Measurements from ENCODE around the gene C2CD2.

C2CD2 gene

DNA sequence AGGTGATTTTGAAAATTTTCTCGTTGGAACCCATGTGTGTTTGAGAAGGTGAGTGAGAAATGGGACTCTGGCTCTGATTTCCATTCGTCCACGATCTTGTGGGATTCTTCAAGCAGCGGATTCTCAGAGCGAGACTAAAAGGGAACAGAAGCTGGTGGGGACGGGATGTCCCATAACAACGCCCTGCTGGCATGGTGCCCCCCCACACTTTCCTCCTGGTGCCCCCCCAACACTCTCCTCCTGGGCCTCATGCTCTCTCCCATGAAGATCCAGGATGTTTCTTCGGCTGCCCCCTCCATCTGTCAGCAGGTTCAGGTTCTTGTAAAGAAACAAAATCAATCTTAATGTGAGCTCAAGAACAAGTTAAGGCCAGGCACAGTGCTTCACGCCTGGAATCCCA is 103.7 kb downstream of the C2CD2 start:
- H4K8ac ChIP-seq (ENCODE audit: low read depth, low read length): no peak overlapping the region
- no peak overlapping the region for H2AK5ac ChIP-seq (ENCODE audit: low read length)
- no peaks in the 10 kb centered on the region for H3K27me3 ChIP-seq (ENCODE audit: insufficient read depth, low read length)
- H3K36me3 ChIP-seq (ENCODE audit: control insufficient read depth in 1 of 2, insufficient read depth in 2 of 2, low read length in 2 of 2): peaks cover 20 to 22% of the 10 kb centered on the region in 2 experiments
- H2BK5ac ChIP-seq (ENCODE audit: low read depth, low read length, poor library complexity): no peak overlapping the region
- peaks cover 0 to 3% of the 10 kb centered on the region in 2 experiments for H3K4me1 ChIP-seq (ENCODE audit: control insufficient read depth in 1 of 2, insufficient read depth in 2 of 2, low read length in 2 of 2)
- H3K79me1 ChIP-seq (ENCODE audit: low read length): no peaks in the 10 kb centered on the region
- no peak overlapping the region for H3K23ac ChIP-seq (ENCODE audit: low read length)
- H3K18ac ChIP-seq (ENCODE audit: low read length): no peak overlapping the region
- H4K12ac ChIP-seq (ENCODE audit: low read depth, low read length): no peak overlapping the region
- H3K14ac ChIP-seq (ENCODE audit: low read length): no peak overlapping the region
- no peak overlapping the region for H3K27ac ChIP-seq (ENCODE audit: low read depth, low read length)
- no peak overlapping the region for H3K9ac ChIP-seq (ENCODE audit: low read length)
- no peak overlapping the region for H3K4me3 ChIP-seq (ENCODE audit: low read depth, low read length)
- no peak overlapping the region for H2AFZ ChIP-seq (ENCODE audit: insufficient read depth, low read length, poor library complexity)
- H2BK12ac ChIP-seq (ENCODE audit: low read length): no peak overlapping the region
- H2BK120ac ChIP-seq (ENCODE audit: insufficient read depth, low read length, poor library complexity): no peak overlapping the region
- H3K9me3 ChIP-seq (ENCODE audit: insufficient read depth, low read depth, low read length): no peaks in the 10 kb centered on the region
- no peak overlapping the region for H3K4ac ChIP-seq (ENCODE audit: low read depth, low read length)
- no peaks in the 10 kb centered on the region for H3K79me2 ChIP-seq (ENCODE audit: control insufficient read depth, insufficient read depth, low read length, poor library complexity)
- H3K4me2 ChIP-seq (ENCODE audit: low read length): no peak overlapping the region
- no peak overlapping the region for H4K91ac ChIP-seq (ENCODE audit: low read depth, low read length)
- DNase-seq: no peak
- WGBS (ENCODE audit: extremely low coverage, insufficient coverage, insufficient read length): no CpG with 5 or more reads among the region's 9 CpGs

DNA sequence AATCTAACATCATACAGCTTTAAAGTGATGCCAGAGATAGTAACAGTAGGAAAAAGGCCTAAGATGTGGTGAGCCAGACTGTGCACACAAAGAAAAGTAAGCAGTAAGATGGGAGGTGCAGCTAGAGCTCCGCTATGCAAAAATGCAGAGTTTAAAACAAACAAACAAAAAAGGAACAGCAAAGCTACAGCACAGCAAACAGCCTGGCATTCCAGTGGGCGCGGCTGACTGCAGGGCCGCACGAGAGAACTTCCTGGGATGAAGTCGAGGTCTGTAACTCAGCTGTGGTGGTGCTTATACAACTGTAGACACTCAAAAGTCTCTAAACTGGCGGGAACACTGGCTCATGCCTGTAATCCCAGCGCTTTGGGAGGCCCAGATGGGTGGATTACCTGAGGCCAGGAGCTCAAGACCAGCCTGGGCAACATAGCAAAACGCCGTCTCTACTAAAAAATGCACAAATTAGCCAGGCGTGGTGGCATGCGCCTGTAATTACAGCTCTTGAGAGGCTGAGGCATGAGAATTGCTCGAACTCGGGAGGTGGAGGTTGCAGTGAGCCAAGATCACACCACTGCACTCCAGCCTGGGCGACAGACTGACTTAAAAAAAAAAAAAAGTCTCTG is 104.7 kb downstream of the C2CD2 start:
- no peak overlapping the region for H2AK5ac ChIP-seq (ENCODE audit: low read length)
- H4K91ac ChIP-seq (ENCODE audit: low read depth, low read length): no peak overlapping the region
- no peak overlapping the region for H4K12ac ChIP-seq (ENCODE audit: low read depth, low read length)
- H2AFZ ChIP-seq (ENCODE audit: insufficient read depth, low read length, poor library complexity): no peak overlapping the region
- H3K27ac ChIP-seq (ENCODE audit: low read depth, low read length): no peak overlapping the region
- no peak overlapping the region for H3K14ac ChIP-seq (ENCODE audit: low read length)
- no CpG with 5 or more reads among the region's 15 CpGs for WGBS (ENCODE audit: extremely low coverage, insufficient coverage, insufficient read length)
- H2BK120ac ChIP-seq (ENCODE audit: insufficient read depth, low read length, poor library complexity): no peak overlapping the region
- no peaks in the 10 kb centered on the region for H3K79me2 ChIP-seq (ENCODE audit: control insufficient read depth, insufficient read depth, low read length, poor library complexity)
- H3K4me3 ChIP-seq (ENCODE audit: low read depth, low read length): no peak overlapping the region
- H3K27me3 ChIP-seq (ENCODE audit: insufficient read depth, low read length): no peaks in the 10 kb centered on the region
- H3K36me3 ChIP-seq (ENCODE audit: control insufficient read depth in 1 of 2, insufficient read depth in 2 of 2, low read length in 2 of 2): peaks cover 9 to 13% of the 10 kb centered on the region in 2 experiments
- H3K4me1 ChIP-seq (ENCODE audit: control insufficient read depth in 1 of 2, insufficient read depth in 2 of 2, low read length in 2 of 2): peaks cover 0 to 3% of the 10 kb centered on the region in 2 experiments
- no peak overlapping the region for H3K9ac ChIP-seq (ENCODE audit: low read length)
- no peak overlapping the region for H4K8ac ChIP-seq (ENCODE audit: low read depth, low read length)
- H3K23ac ChIP-seq (ENCODE audit: low read length): no peak overlapping the region
- peak; percentile 70 to 71 for DNase-seq
- H3K79me1 ChIP-seq (ENCODE audit: low read length): no peaks in the 10 kb centered on the region
- H3K9me3 ChIP-seq (ENCODE audit: insufficient read depth, low read depth, low read length): no peaks in the 10 kb centered on the region
- H3K4me2 ChIP-seq (ENCODE audit: low read length): no peak overlapping the region
- no peak overlapping the region for H3K4ac ChIP-seq (ENCODE audit: low read depth, low read length)
- H3K18ac ChIP-seq (ENCODE audit: low read length): no peak overlapping the region
- no peak overlapping the region for H2BK12ac ChIP-seq (ENCODE audit: low read length)
- no peak overlapping the region for H2BK5ac ChIP-seq (ENCODE audit: low read depth, low read length, poor library complexity)

DNA sequence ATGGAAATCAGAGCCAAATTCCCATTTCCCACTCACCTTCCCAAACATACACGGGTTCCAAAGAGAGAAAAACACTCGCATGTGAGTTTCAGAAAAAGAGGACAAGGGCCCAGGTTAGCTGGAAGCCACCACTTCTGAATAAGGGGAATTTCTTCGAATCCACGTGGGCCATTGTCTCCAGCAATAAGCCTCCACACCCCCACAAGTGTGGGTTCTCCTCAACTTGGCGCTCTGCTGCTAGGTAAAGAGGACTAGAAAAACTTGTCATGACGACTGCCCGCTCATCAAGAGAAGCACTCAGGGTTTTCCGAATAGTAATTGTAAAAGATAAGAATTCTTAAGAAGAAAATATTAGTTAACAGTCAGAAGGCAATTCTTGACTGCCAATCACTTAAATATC is 105.3 kb downstream of the C2CD2 start:
- no peak overlapping the region for H3K18ac ChIP-seq (ENCODE audit: low read length)
- H3K79me2 ChIP-seq (ENCODE audit: control insufficient read depth, insufficient read depth, low read length, poor library complexity): no peaks in the 10 kb centered on the region
- no peak overlapping the region for H3K23ac ChIP-seq (ENCODE audit: low read length)
- H3K36me3 ChIP-seq (ENCODE audit: control insufficient read depth in 1 of 2, insufficient read depth in 2 of 2, low read length in 2 of 2): peaks cover 4 to 10% of the 10 kb centered on the region in 2 experiments
- H4K91ac ChIP-seq (ENCODE audit: low read depth, low read length): no peak overlapping the region
- no CpG with 5 or more reads among the region's 8 CpGs for WGBS (ENCODE audit: extremely low coverage, insufficient coverage, insufficient read length)
- no peak overlapping the region for H3K4ac ChIP-seq (ENCODE audit: low read depth, low read length)
- no peak overlapping the region for H3K9ac ChIP-seq (ENCODE audit: low read length)
- H2BK120ac ChIP-seq (ENCODE audit: insufficient read depth, low read length, poor library complexity): no peak overlapping the region
- no peak overlapping the region for H2BK12ac ChIP-seq (ENCODE audit: low read length)
- peaks cover 0 to 3% of the 10 kb centered on the region in 2 experiments for H3K4me1 ChIP-seq (ENCODE audit: control insufficient read depth in 1 of 2, insufficient read depth in 2 of 2, low read length in 2 of 2)
- H3K14ac ChIP-seq (ENCODE audit: low read length): no peak overlapping the region
- H4K12ac ChIP-seq (ENCODE audit: low read depth, low read length): no peak overlapping the region
- H2BK5ac ChIP-seq (ENCODE audit: low read depth, low read length, poor library complexity): no peak overlapping the region
- no peak for DNase-seq
- no peaks in the 10 kb centered on the region for H3K9me3 ChIP-seq (ENCODE audit: insufficient read depth, low read depth, low read length)
- H3K27me3 ChIP-seq (ENCODE audit: insufficient read depth, low read length): no peaks in the 10 kb centered on the region
- no peak overlapping the region for H3K4me3 ChIP-seq (ENCODE audit: low read depth, low read length)
- no peak overlapping the region for H2AK5ac ChIP-seq (ENCODE audit: low read length)
- H2AFZ ChIP-seq (ENCODE audit: insufficient read depth, low read length, poor library complexity): no peak overlapping the region
- no peak overlapping the region for H3K27ac ChIP-seq (ENCODE audit: low read depth, low read length)
- no peaks in the 10 kb centered on the region for H3K79me1 ChIP-seq (ENCODE audit: low read length)
- H4K8ac ChIP-seq (ENCODE audit: low read depth, low read length): no peak overlapping the region
- H3K4me2 ChIP-seq (ENCODE audit: low read length): no peak overlapping the region

DNA sequence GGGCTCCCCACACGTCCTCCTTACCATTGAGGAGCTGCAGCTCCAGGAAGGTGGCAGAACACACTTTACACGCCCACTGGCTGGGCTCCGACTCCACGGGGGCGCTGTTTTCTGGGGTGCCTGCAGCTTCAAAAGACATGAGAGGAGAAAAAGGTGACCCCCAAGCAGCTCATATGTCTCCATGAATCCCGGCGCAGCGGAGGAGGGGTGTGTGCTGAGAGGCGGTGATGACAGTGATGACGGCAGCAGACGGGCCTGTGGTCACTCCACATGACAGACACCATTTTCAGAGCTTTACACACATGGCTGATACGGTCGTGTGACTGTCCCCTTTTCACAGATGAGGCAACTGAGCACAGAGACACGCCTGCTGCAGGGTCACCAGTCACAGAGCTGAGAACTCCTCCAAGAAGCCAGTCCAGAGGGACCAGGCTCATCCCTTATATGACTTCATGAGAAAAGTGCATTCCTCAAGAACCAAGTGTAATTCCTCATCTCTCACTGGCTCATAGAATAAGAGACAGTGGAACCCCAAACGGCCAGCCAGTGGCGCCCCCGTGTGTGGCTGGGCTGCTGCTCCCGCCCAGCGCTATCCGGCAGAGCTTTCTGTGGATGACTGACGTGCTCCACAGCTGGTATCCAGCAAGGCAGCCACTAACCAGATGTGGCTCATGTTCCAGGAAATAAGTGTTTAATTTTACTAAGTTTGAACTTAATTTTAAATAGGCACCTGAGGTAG is 106.6 kb downstream of the C2CD2 start:
- Histone ChIP-seq H2BK12ac (ENCODE audit: low read length) (no peak overlapping the region), H2AK5ac (ENCODE audit: low read length) (no peak overlapping the region), H3K4me1 (ENCODE audit: control insufficient read depth in 1 of 2, insufficient read depth in 2 of 2, low read length in 2 of 2) (peaks cover 0 to 3% of the 10 kb centered on the region in 2 experiments), H4K12ac (ENCODE audit: low read depth, low read length) (no peak overlapping the region), H2BK120ac (ENCODE audit: insufficient read depth, low read length, poor library complexity) (no peak overlapping the region), H2BK5ac (ENCODE audit: low read depth, low read length, poor library complexity) (no peak overlapping the region), H3K4me2 (ENCODE audit: low read length) (no peak overlapping the region), H3K4me3 (ENCODE audit: low read depth, low read length) (no peak overlapping the region), H3K36me3 (ENCODE audit: control insufficient read depth in 1 of 2, insufficient read depth in 2 of 2, low read length in 2 of 2) (peaks cover 3 to 9% of the 10 kb centered on the region in 2 experiments), H4K8ac (ENCODE audit: low read depth, low read length) (no peak overlapping the region), H3K4ac (ENCODE audit: low read depth, low read length) (no peak overlapping the region), H2AFZ (ENCODE audit: insufficient read depth, low read length, poor library complexity) (no peak overlapping the region), H3K79me2 (ENCODE audit: control insufficient read depth, insufficient read depth, low read length, poor library complexity) (no peaks in the 10 kb centered on the region), H3K9ac (ENCODE audit: low read length) (no peak overlapping the region), H4K91ac (ENCODE audit: low read depth, low read length) (no peak overlapping the region), H3K79me1 (ENCODE audit: low read length) (no peaks in the 10 kb centered on the region), H3K14ac (ENCODE audit: low read length) (no peak overlapping the region), H3K27ac (ENCODE audit: low read depth, low read length) (no peak overlapping the region), H3K18ac (ENCODE audit: low read length) (no peak overlapping the region), H3K9me3 (ENCODE audit: insufficient read depth, low read depth, low read length) (no peaks in the 10 kb centered on the region), H3K23ac (ENCODE audit: low read length) (no peak overlapping the region), H3K27me3 (ENCODE audit: insufficient read depth, low read length) (no peaks in the 10 kb centered on the region)
- WGBS (ENCODE audit: extremely low coverage, insufficient coverage, insufficient read length): no CpG with 5 or more reads among the region's 21 CpGs
- DNase-seq: no peak
